Activated B cell treated with CpG ODN at 0.5 μM for 24 hours (primary cell): ENCODE data around the gene GALNT3. TPM values are rescaled to one million over a fixed set of nuclear protein-coding genes. Genes with fewer than 3 reads are reported as not detected.

ENCODE experiments used
- ATAC-seq: fragments of 200-7000 bp; cut with Tn5 transposase; one replicate; pipeline ENCODE4 v1.10.0; 2021; ENCODE audit warnings: low read depth, mild to moderate bottlenecking, moderate library complexity
- CTCF ChIA-PET: fragments of 350-600 bp; sonication (Branson Sonifier 250); formaldehyde crosslinking; loops from one replicate; lab custom pipeline; 2021; ENCODE audit warnings: antibody characterized with exemption; lab: Charles Lee
- POLR2A ChIA-PET: fragments of 350-600 bp; sonication (Branson Sonifier 250); formaldehyde crosslinking; loops from one replicate; lab custom pipeline; 2021; ENCODE audit warnings: antibody characterized with exemption; lab: Charles Lee
- DNase-seq: peaks from one replicate; pipeline ENCODE4 v3.0.0; 2022
- H3K27ac Mint-ChIP-seq: one replicate; pipeline ENCODE4 v1.8.0; 2020; ENCODE audit warnings: mixed read lengths
- H3K27me3 Mint-ChIP-seq: one replicate; pipeline ENCODE4 v1.8.0; 2021; ENCODE audit warnings: mixed read lengths
- H3K36me3 Mint-ChIP-seq: one replicate; pipeline ENCODE4 v1.8.0; 2021; ENCODE audit warnings: low read depth, mixed read lengths
- H3K4me1 Mint-ChIP-seq: one replicate; pipeline ENCODE4 v1.8.0; 2021; ENCODE audit warnings: mixed read lengths
- H3K4me3 Mint-ChIP-seq: one replicate; pipeline ENCODE4 v1.8.0; 2020; ENCODE audit warnings: mild to moderate bottlenecking, mixed read lengths
- H3K9me3 Mint-ChIP-seq: one replicate; pipeline ENCODE4 v1.8.0; 2020; ENCODE audit warnings: mixed read lengths
- intact Hi-C: fragments of 100-400 bp; cut with micrococcal nuclease; formaldehyde crosslinking; loops from one replicate; pipeline ENCODE4 v1.15.1; 2024
- total RNA-seq: library from RNA; stranded (reverse); gene quantifications from 2 replicates; pipeline ENCODE4 v1.2.3, GENCODE V29; 2022
- TF ChIP-seq, protein P1 (sequence below): fragments of 200-600 bp; IDR thresholded peaks from one replicate; pipeline ENCODE4 v1.8.0; 2022; ENCODE audit warnings: antibody characterized with exemption, mild to moderate bottlenecking

The GALNT3 gene
- total RNA-seq, 1 donor from 2014 or later = 14.4 TPM

DNA sequence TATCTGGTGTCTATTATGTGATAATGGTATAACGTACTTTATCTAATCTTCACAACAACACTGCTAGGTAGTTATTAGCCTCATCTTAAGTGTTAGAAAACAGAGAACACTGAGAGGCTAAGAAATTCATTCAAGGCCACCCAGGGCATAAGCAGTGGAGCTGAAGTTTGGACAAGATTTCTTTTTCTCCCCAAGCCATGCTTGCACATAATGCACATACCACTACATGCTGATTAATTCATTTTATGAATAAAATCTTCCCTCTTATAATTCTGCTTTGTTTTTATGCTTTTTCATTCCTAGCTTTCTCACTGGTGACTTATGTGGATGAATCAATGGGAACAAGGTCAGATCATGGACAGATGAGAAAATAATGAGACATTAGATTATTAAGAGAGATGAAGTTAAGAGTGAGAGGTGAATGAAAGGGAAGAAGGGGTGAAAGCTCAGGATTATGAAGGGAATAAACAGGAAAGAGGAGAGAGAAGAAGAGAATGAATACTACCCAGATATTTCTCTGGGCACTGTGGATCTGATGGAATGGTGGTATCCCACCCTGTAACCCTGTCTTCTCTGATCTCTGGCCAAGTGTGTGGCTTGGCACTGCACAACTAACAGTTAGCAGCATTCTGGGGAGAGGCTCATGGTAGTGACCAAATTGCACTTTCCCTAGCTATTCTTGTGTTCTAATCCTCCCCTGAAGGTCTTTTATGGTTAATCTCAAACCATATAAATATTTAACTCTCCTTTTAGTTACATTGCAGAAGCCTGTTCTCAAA is 17.7 kb upstream of the GALNT3 start:
- CTCF ChIA-PET = no interaction called here
- Mint-ChIP-seq H3K4me1 (peaks cover 30% of the 10 kb centered on the region), H3K4me3 (no peak overlapping the region), H3K27me3 (no peaks in the 10 kb centered on the region), H3K9me3 (no peaks in the 10 kb centered on the region), H3K27ac (no peak overlapping the region), H3K36me3 (no peaks in the 10 kb centered on the region)
- POLR2A ChIA-PET = no interaction called here
- ATAC-seq (no peak), DNase-seq (no peak)
- TF ChIP-seq, protein P1, sequence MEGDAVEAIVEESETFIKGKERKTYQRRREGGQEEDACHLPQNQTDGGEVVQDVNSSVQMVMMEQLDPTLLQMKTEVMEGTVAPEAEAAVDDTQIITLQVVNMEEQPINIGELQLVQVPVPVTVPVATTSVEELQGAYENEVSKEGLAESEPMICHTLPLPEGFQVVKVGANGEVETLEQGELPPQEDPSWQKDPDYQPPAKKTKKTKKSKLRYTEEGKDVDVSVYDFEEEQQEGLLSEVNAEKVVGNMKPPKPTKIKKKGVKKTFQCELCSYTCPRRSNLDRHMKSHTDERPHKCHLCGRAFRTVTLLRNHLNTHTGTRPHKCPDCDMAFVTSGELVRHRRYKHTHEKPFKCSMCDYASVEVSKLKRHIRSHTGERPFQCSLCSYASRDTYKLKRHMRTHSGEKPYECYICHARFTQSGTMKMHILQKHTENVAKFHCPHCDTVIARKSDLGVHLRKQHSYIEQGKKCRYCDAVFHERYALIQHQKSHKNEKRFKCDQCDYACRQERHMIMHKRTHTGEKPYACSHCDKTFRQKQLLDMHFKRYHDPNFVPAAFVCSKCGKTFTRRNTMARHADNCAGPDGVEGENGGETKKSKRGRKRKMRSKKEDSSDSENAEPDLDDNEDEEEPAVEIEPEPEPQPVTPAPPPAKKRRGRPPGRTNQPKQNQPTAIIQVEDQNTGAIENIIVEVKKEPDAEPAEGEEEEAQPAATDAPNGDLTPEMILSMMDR = no peak
- intact Hi-C loops = no loop called here

- H3K36me3 Mint-ChIP-seq = no peaks in the 10 kb centered on the region
- TF ChIP-seq, protein P1 = no peak
- no peaks in the 10 kb centered on the region for H3K27me3 Mint-ChIP-seq
- CTCF ChIA-PET = no interaction called here
- DNase-seq (no peak), ATAC-seq (no peak)
- H3K27ac Mint-ChIP-seq = no peak overlapping the region
- intact Hi-C loops = no loop called here
- POLR2A ChIA-PET = no interaction called here
- no peaks in the 10 kb centered on the region for H3K9me3 Mint-ChIP-seq
- H3K4me1 Mint-ChIP-seq = peaks cover 16% of the 10 kb centered on the region
- no peak overlapping the region for H3K4me3 Mint-ChIP-seq
These were observed 16.4 kb upstream of the GALNT3 start for GRCh38 chr2:165810418-165810817.

DNA sequence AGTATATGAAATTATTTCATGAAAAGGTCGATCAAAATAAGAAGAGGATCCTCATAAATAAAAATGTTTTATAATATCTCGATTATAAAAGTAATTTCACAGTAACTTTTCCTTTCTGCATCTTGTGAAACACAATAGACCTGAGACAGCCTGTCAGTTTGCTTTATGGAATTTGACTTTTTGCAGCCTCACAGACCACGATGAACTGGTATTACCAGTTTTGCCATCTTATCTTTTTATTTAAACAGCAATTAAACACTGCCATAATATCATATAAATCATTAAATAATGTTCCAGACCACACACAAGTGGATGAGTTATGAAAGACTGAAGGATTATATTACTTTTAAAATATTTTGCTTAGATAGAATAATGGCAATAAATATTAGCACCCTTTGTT is 10.7 kb upstream of the GALNT3 start:
- Mint-ChIP-seq H3K27ac (no peak overlapping the region), H3K9me3 (peaks cover 6% of the 10 kb centered on the region), H3K4me3 (no peak overlapping the region), H3K27me3 (no peaks in the 10 kb centered on the region), H3K36me3 (peaks cover 19% of the 10 kb centered on the region), H3K4me1 (no peaks in the 10 kb centered on the region)
- ATAC-seq = no peak
- POLR2A ChIA-PET = no interaction called here
- no peak for DNase-seq
- TF ChIP-seq, protein P1 = no peak
- intact Hi-C loops = no loop called here
- CTCF ChIA-PET = no interaction called here

GRCh38 chr2:165803123-165803760 is 9.2 kb upstream of the GALNT3 start:
- Mint-ChIP-seq H3K4me1 (no peaks in the 10 kb centered on the region), H3K27me3 (no peaks in the 10 kb centered on the region), H3K27ac (no peak overlapping the region), H3K9me3 (peaks cover 6% of the 10 kb centered on the region), H3K4me3 (no peak overlapping the region), H3K36me3 (peaks cover 21% of the 10 kb centered on the region)
- ChIA-PET CTCF (no interaction called here), POLR2A (interaction anchor here (0.7 kb wide), 1 partner anchor 9 kb away, joined by 3 read pairs; no protein-coding TSS in a partner anchor)
- DNase-seq = no peak
- no peak for ATAC-seq
- TF ChIP-seq, protein P1 = no peak
- intact Hi-C loops = no loop called here

DNA sequence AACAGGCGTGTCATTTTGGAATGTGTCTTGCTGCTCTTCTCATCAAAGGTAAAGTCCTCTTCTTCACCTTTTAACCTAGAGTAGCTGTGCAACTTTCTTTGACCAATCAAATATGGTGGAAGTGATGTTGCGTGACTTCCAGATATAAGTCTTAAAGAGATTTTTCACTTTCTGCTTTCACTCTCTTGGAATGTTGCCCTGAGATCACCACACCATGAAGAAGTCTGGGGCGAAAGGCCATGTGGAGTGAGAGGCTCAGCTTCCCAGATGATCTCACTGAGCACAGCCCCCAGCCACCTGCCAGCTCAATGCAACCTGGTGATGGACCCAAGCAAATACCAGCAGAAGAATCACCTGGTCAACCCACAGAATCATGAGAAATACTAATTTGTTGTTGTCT is 7.1 kb upstream of the GALNT3 start:
- no peak overlapping the region for H3K27ac Mint-ChIP-seq
- no peak for DNase-seq
- TF ChIP-seq, protein P1 = no peak
- H3K4me1 Mint-ChIP-seq = peaks cover 4% of the 10 kb centered on the region
- no peaks in the 10 kb centered on the region for H3K27me3 Mint-ChIP-seq
- H3K4me3 Mint-ChIP-seq = no peak overlapping the region
- intact Hi-C loops = no loop called here
- no peak for ATAC-seq
- POLR2A ChIA-PET = interaction anchor here (0.5 kb wide), 1 partner anchor 18 kb away, joined by 3 read pairs; no protein-coding TSS in a partner anchor
- CTCF ChIA-PET = no interaction called here
- H3K9me3 Mint-ChIP-seq = peaks cover 6% of the 10 kb centered on the region
- H3K36me3 Mint-ChIP-seq = peaks cover 21% of the 10 kb centered on the region
